NCI-H128 (cell line): ENCODE data around the gene TXNL4B.
"Not testable (repeated sequence)": the region's sequence is repeated elsewhere in the genome, so short reads cannot be mapped to it uniquely, and the experiment has no call there.

ENCODE experiments used
- DNase-seq: peaks from one replicate; lab custom pipeline; 2025; ENCODE audit not compliant: unreplicated experiment; lab: John Stamatoyannopoulos, UW

The TXNL4B gene

GRCh38 chr16:72112452-72112792 lies 19.0 kb upstream of the TXNL4B start:
- no peak for DNase-seq

- no peak for DNase-seq
Measured at GRCh38 chr16:72111657-72112451, 18.4 kb upstream of the TXNL4B start.

- DNase-seq = no peak
Measured at GRCh38 chr16:72110662-72111615, 17.5 kb upstream of the TXNL4B start.

- no peak for DNase-seq
Measured at GRCh38 chr16:72109966-72110530, 16.6 kb upstream of the TXNL4B start.

- DNase-seq = no peak
Measured at GRCh38 chr16:72109300-72109699, 15.9 kb upstream of the TXNL4B start.

- DNase-seq = no peak
Measured at GRCh38 chr16:72108353-72109102, 15.1 kb upstream of the TXNL4B start.

- no peak for DNase-seq
Measured at GRCh38 chr16:72107371-72107770, 14.0 kb upstream of the TXNL4B start.

GRCh38 chr16:72105978-72106377 lies 12.6 kb upstream of the TXNL4B start:
- no peak for DNase-seq

GRCh38 chr16:72104905-72105304 lies 11.5 kb upstream of the TXNL4B start:
- no peak for DNase-seq

- DNase-seq = no peak
Measured at GRCh38 chr16:72101195-72101594, 7.8 kb upstream of the TXNL4B start.

- DNase-seq = no peak
Measured at GRCh38 chr16:72099377-72099818, 6.0 kb upstream of the TXNL4B start.

- no peak for DNase-seq
Measured at GRCh38 chr16:72098936-72099335, 5.5 kb upstream of the TXNL4B start.

- no peak for DNase-seq
Measured at GRCh38 chr16:72094266-72094610, 818 bp upstream of the TXNL4B start.

- no peak for DNase-seq
Measured at GRCh38 chr16:72092832-72093447, 480 bp downstream of the TXNL4B start.

GRCh38 chr16:72091217-72091616 lies 2.2 kb downstream of the TXNL4B start:
- no peak for DNase-seq

GRCh38 chr16:72085002-72085401 lies 8.4 kb downstream of the TXNL4B start:
- DNase-seq = no peak

- DNase-seq = no peak
Measured at GRCh38 chr16:72084445-72084844, 9.0 kb downstream of the TXNL4B start.

- no peak for DNase-seq
Measured at GRCh38 chr16:72083778-72084404, 9.5 kb downstream of the TXNL4B start.

- not testable (repeated sequence) for DNase-seq
Measured at GRCh38 chr16:72076991-72077706, 16.3 kb downstream of the TXNL4B start.

GRCh38 chr16:72075067-72075466 lies 18.4 kb downstream of the TXNL4B start:
- DNase-seq = not testable (repeated sequence)
